ENCODE measurements around the gene ASB7.
A peak's percentile ranks its signal among the peaks of the same experiment; 100 is the strongest.
"Not testable (repeated sequence)": the region's sequence is repeated elsewhere in the genome, so short reads cannot be mapped to it uniquely, and the experiment has no call there.

Gene ASB7

DNA sequence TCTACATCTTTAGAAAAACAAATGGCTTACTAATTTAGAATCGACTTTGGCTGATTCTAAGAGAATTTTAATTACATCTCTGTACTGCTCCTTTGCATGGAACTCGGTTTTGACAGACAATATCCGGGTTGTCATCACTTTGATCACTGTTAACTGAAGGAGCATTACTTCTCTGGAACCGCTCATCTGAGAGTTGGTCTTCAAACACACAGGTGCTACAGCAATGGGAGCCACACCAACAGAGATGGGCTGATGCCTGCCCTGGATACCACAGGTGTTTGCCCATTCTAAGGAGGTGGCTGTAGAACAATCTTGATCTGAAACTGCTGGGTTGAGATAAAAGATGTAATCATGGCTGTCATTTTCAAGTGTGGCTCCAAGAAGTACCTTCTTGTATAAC is 22.0 kb upstream of the ASB7 start:
- ATAC-seq (replicated peaks) = no peak
- DNase-seq = no peak
- Mint-ChIP-seq H3K9me3 (peaks cover 0 to 3% of the 10 kb centered on the region in 2 donors), H3K36me3 (peaks cover 17 to 46% of the 10 kb centered on the region in 2 donors), H3K4me3 (no peak overlapping the region), H3K27ac (no peak overlapping the region), H3K4me1 (peaks cover 7 to 11% of the 10 kb centered on the region in 2 donors), H3K27me3 (no peaks in the 10 kb centered on the region)

DNA sequence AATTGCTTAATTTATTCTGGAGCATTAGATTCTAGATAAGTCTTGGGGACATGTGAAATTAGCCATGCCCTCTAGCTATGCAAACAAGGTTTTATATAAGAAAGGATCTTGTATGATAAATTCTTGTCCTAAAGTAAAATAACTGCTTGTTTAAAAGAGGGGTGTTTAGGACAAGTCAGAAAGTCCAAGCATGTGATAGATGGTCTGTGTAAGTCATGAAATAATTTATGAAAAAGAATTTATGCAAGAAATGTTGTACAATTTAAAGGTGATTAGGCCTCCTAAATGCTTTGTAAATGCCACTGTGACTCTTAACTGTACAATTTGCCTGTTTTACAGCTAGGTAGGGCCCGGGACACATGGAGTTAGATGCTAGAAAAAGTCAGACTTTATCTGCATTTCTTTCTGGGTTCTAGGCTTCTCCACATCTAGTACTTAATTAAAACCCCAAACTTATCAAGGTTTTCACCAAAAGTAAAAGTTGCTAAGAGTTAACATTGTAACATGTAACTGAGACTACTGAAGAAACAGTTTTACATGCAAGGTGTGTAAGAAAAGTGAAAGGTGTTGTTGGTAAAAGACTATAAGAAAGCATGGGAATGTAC is 13.6 kb upstream of the ASB7 start:
- Mint-ChIP-seq H3K4me1 (peaks cover 8 to 9% of the 10 kb centered on the region in 2 donors), H3K27me3 (no peaks in the 10 kb centered on the region), H3K9me3 (peaks cover 0 to 7% of the 10 kb centered on the region in 2 donors), H3K4me3 (no peak overlapping the region), H3K36me3 (peaks cover 26 to 46% of the 10 kb centered on the region in 2 donors), H3K27ac (no peak overlapping the region)
- no peak for ATAC-seq (replicated peaks)
- no peak for DNase-seq

DNA sequence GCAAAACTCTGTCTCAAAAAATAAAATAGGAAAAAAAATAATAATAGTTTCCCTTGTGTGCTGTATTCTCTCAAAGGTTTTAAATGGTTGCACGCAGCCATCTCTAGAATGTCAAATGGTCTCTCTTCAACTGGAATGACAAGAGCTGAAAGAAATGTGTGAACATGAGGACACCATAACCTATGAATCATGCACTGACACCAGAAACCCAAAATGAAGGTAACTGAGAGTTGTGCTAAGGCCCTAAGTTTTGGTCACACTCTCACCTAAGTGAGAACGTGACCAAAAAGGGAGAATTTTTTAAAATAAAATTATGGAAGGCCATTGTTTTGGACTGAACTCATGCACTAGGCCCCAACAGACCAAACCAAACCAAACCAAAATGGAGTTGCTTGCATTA is 11.2 kb upstream of the ASB7 start:
- H3K27ac Mint-ChIP-seq; H3K4me3 Mint-ChIP-seq; H3K27me3 Mint-ChIP-seq; DNase-seq; H3K9me3 Mint-ChIP-seq; ATAC-seq (replicated peaks): not testable (repeated sequence)
- H3K4me1 Mint-ChIP-seq = peaks cover 9 to 22% of the 10 kb centered on the region in 2 donors
- peaks cover 27 to 34% of the 10 kb centered on the region in 2 donors for H3K36me3 Mint-ChIP-seq

DNA sequence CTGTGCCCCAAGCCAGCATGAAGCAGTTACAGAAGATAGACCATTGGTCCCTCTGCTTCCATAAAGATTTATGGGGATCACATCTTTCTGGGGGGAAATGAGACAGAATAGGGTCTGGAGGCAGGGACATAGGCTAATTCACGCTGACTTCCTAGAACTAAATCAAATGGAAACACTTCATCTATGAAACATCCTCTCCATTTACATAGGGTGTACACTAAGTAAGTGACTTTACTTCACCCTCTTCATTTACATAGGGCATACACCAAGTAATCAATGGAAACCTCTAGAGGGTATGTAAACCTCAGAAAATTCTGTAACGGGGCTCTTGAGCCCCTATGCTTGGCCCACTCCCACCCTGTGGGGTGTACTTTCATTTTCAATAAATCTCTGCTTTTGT is 10.6 kb upstream of the ASB7 start:
- H3K36me3 Mint-ChIP-seq = peaks cover 25 to 33% of the 10 kb centered on the region in 2 donors
- H3K27me3 Mint-ChIP-seq = no peaks in the 10 kb centered on the region
- peaks cover 0 to 8% of the 10 kb centered on the region in 2 donors for H3K9me3 Mint-ChIP-seq
- no peak overlapping the region for H3K4me3 Mint-ChIP-seq
- peaks cover 12 to 25% of the 10 kb centered on the region in 2 donors for H3K4me1 Mint-ChIP-seq
- DNase-seq (no peak), ATAC-seq (replicated peaks) (no peak)
- no peak overlapping the region for H3K27ac Mint-ChIP-seq

DNA sequence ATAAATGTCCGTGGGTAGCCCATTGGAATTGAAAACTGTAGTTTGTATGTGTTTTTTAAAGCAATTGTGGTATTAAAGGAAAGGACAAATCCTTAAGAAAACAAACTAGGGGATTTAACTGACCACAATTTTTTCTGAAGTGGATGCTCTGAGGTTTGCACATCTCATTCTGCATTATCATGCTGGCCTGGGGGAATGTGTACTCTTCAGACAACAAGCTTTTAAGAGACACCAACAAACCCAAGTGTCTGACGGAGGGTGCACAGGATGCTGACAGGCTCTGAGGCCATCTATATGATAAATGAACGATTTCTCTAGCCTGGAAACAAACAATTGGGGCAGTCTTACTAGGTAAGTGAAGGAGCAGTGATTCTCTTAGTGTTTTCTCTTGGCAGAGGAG is 9.5 kb upstream of the ASB7 start:
- H3K27me3 Mint-ChIP-seq = no peaks in the 10 kb centered on the region
- no peak for DNase-seq
- H3K9me3 Mint-ChIP-seq = peaks cover 0 to 9% of the 10 kb centered on the region in 2 donors
- peaks cover 19 to 36% of the 10 kb centered on the region in 2 donors for H3K4me1 Mint-ChIP-seq
- H3K36me3 Mint-ChIP-seq = peaks cover 26 to 36% of the 10 kb centered on the region in 2 donors
- H3K27ac Mint-ChIP-seq = peak overlapping the region; percentile 62
- no peak overlapping the region for H3K4me3 Mint-ChIP-seq
- ATAC-seq (replicated peaks) = no peak

DNA sequence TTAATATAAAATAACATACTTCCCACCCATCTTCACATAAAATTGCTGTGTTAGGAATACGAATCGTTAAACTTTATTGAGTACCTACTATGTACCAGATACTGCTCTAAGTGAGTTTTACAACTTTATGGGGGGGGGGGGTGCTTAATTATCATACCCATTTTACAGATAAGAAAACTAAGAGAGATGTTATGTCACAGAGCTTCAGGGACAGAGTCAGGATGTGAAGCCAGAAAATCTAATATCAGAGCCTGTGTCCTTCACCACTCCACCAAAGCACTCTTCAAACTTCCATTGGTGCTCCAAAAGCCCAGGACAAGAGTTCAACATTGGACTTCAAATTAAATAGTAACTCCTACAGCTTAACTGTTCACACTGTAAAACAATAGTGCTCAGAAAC is 9.0 kb upstream of the ASB7 start:
- DNase-seq (no peak), ATAC-seq (replicated peaks) (no peak)
- H3K36me3 Mint-ChIP-seq = peaks cover 25 to 35% of the 10 kb centered on the region in 2 donors
- peaks cover 0 to 8% of the 10 kb centered on the region in 2 donors for H3K9me3 Mint-ChIP-seq
- H3K4me1 Mint-ChIP-seq = peaks cover 21 to 40% of the 10 kb centered on the region in 2 donors
- no peaks in the 10 kb centered on the region for H3K27me3 Mint-ChIP-seq
- H3K27ac Mint-ChIP-seq = no peak overlapping the region
- H3K4me3 Mint-ChIP-seq = no peak overlapping the region

DNA sequence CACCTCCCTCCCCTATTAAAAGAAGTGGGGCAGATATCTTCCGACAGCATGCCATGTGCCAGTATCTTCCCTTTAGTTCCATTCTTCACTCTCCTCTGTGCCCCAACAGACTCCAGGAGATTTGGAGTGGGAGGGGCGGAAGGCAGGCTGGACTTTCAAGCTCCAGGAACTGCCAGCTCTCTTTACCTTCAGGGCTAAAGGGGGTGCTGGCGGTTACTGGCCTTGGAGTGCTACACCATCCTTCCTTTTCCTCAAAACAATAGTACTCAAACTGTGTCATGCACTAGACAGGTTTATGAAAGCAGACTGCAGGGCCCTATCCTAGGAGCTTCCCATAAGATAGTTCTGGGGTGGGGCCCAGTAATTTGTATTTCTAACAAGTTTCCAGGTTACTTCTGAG is 6.4 kb upstream of the ASB7 start:
- no peak for ATAC-seq (replicated peaks)
- H3K9me3 Mint-ChIP-seq = peaks cover 0 to 6% of the 10 kb centered on the region in 2 donors
- H3K4me3 Mint-ChIP-seq = no peak overlapping the region
- H3K27me3 Mint-ChIP-seq = no peaks in the 10 kb centered on the region
- no peak for DNase-seq
- peaks cover 26 to 51% of the 10 kb centered on the region in 2 donors for H3K4me1 Mint-ChIP-seq
- H3K27ac Mint-ChIP-seq = peak overlapping the region; percentile 51
- H3K36me3 Mint-ChIP-seq = peaks cover 15 to 24% of the 10 kb centered on the region in 2 donors

DNA sequence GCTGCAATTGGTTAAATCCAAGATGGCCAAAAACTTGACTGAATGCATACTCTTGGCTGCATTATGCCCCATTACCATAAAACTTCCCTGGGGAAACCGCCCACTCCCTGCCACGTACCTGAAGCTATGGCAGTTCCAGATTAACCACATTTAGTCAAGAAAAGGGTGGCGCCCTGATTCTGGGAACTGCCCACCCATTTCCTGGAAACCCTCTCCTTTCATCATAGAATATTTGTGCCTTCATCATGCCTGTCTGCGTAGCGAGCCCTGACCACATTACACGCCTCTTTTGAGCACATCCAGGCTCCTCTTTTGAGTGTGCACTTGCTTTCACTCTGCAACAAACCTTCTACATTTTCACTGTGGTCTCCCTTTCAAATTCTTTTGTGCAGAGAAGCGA is 5.6 kb upstream of the ASB7 start:
- H3K4me1 Mint-ChIP-seq = peaks cover 24 to 51% of the 10 kb centered on the region in 2 donors
- H3K9me3 Mint-ChIP-seq = peaks cover 0 to 4% of the 10 kb centered on the region in 2 donors
- DNase-seq (peak; percentile 72), ATAC-seq (replicated peaks) (peak; percentile 82 to 86)
- H3K27ac Mint-ChIP-seq = peak overlapping the region; percentile 40
- peaks cover 15 to 21% of the 10 kb centered on the region in 2 donors for H3K36me3 Mint-ChIP-seq
- H3K4me3 Mint-ChIP-seq = peak overlapping the region; percentile 7 to 17
- H3K27me3 Mint-ChIP-seq = no peaks in the 10 kb centered on the region

DNA sequence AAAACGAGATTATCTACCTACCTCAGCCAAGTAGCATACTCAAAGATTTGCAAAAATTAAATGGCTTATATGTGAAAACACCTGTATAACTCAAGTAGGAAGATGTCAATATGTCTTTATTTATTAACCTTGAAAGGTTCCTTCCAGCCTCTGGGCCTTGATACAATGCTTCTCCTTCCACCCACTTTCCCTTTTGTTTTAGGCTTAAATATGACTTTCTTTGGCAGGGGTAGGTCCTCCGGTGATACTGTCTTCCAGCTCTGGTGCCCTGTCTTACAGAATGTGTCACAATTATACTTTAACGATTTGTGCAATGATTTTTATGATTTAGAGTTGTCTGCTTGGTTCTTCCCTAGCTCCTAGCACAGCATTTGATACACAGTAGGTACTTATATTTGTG is 4.5 kb upstream of the ASB7 start:
- H3K4me1 Mint-ChIP-seq = peaks cover 21 to 47% of the 10 kb centered on the region in 2 donors
- H3K36me3 Mint-ChIP-seq = peaks cover 13 to 16% of the 10 kb centered on the region in 2 donors
- peaks cover 0 to 4% of the 10 kb centered on the region in 2 donors for H3K9me3 Mint-ChIP-seq

DNA sequence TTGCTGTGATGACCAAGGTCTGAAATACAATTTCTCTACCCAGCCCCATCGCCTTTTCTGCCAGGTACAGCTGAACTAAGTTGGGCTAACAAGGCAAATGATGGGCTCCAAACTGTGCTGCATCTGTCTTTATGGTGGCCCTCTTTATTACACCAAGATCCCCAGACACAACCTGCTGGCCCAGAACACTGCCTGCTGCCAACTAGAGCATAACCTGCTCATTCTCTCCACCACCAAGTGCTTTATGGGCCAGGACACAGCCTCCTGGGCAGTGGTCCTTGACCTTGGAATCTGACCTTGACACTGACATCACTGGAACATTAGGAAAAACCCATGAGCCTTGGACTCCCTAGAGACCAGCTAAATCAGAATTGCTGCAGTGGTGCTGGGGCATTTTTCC is 3.7 kb upstream of the ASB7 start:
- no peak for ATAC-seq (replicated peaks)
- H3K27me3 Mint-ChIP-seq = no peaks in the 10 kb centered on the region
- peaks cover 13 to 16% of the 10 kb centered on the region in 2 donors for H3K36me3 Mint-ChIP-seq
- H3K27ac Mint-ChIP-seq = peak overlapping the region; percentile 22
- H3K4me1 Mint-ChIP-seq = peaks cover 24 to 51% of the 10 kb centered on the region in 2 donors
- H3K4me3 Mint-ChIP-seq = no peak overlapping the region
- DNase-seq = no peak
- H3K9me3 Mint-ChIP-seq = peaks cover 0 to 4% of the 10 kb centered on the region in 2 donors

More for the DNA sequence above, 4.5 kb upstream of the ASB7 start:
- Mint-ChIP-seq H3K27ac (peak overlapping the region; percentile 32), H3K4me3 (peak overlapping the region in 1 of 2 donors; percentile 27), H3K27me3 (no peaks in the 10 kb centered on the region)
- ATAC-seq (replicated peaks) (no peak), DNase-seq (no peak)

DNA sequence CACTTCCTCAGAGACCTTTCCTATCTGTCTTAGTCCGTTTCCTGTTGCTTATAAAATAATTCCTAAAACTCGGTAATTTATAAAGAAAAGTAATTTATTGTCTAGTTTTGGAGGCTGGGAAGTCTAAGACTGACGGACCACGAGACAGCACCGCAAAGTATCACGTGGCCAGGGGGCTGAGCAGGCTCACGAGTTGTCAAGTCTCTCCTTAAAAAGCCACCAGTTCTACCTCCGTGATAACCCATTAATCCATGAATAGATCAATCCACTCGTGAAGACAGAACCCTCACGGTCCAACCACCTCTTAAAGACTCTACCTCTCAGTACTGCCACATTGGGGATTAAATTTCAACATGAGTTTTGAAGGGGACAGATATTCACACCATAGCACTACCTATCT is 1.2 kb upstream of the ASB7 start:
- no peak overlapping the region for H3K4me3 Mint-ChIP-seq
- peaks cover 21 to 49% of the 10 kb centered on the region in 2 donors for H3K4me1 Mint-ChIP-seq
- H3K27me3 Mint-ChIP-seq = no peaks in the 10 kb centered on the region
- DNase-seq (no peak), ATAC-seq (replicated peaks) (no peak)
- no peak overlapping the region for H3K27ac Mint-ChIP-seq
- H3K36me3 Mint-ChIP-seq = peaks cover 12 to 20% of the 10 kb centered on the region in 2 donors
- H3K9me3 Mint-ChIP-seq = peaks cover 0 to 4% of the 10 kb centered on the region in 2 donors

DNA sequence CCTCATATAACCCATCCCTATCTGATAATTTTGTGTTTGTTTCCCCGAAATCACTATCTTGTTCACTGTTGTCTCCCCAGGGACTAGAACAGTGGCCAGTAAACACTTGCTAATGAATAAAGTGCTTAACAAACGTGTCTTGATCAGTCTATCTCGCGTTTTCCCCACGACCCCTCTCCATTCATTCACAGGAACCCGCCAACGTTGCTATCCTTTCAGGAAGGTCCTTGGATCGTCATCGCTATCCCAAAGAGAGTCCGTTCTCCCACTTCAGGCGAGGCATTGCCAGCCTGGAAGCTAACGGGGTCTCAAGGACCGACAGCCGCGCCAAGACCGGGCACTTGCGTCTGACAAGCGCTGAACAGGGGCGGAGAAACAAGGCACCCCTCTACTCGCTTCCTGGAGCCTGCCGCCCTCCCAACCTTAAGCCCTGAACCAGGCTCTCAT is 749 bp upstream of the ASB7 start:
- Mint-ChIP-seq H3K4me3 (no peak overlapping the region), H3K4me1 (peaks cover 19 to 48% of the 10 kb centered on the region in 2 donors), H3K27ac (no peak overlapping the region), H3K9me3 (peaks cover 0 to 4% of the 10 kb centered on the region in 2 donors), H3K27me3 (no peaks in the 10 kb centered on the region), H3K36me3 (peaks cover 13 to 20% of the 10 kb centered on the region in 2 donors)
- DNase-seq (no peak), ATAC-seq (replicated peaks) (peak; percentile 19 to 20)

DNA sequence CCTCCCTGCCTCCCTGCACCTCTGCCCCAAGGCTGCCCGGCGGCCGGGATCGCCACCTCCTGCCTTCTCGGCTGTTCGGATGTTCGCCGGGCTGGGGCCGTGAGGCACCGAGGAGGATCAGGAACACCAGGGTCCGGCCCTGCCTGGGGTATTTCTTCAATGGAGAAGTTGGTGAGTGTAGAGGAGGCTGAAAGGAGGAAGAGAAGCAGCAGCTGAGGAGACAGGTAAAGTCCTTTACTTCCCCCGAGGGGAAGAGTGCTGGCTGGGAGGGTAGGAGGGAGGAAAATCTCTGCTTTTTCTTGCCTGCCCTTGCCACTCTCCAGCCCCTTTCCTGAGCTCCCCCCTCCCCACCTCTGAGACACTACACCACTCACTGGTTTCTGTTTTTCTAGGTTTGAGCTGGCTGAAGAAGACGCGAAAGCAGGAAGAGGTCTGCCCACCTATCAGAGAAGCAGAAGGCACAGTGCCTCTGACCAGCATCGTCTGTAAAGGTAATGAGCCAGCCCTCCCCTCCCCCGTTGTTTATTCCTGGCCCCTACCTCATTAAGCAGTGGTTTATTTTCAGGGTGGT is 519 bp downstream of the ASB7 start:
- Mint-ChIP-seq H3K27ac (no peak overlapping the region), H3K27me3 (no peaks in the 10 kb centered on the region), H3K9me3 (no peaks in the 10 kb centered on the region), H3K36me3 (peaks cover 13 to 15% of the 10 kb centered on the region in 2 donors), H3K4me1 (peaks cover 16 to 36% of the 10 kb centered on the region in 2 donors), H3K4me3 (no peak overlapping the region)
- DNase-seq = peak; percentile 47
- ATAC-seq (replicated peaks) = peak; percentile 61 to 69

DNA sequence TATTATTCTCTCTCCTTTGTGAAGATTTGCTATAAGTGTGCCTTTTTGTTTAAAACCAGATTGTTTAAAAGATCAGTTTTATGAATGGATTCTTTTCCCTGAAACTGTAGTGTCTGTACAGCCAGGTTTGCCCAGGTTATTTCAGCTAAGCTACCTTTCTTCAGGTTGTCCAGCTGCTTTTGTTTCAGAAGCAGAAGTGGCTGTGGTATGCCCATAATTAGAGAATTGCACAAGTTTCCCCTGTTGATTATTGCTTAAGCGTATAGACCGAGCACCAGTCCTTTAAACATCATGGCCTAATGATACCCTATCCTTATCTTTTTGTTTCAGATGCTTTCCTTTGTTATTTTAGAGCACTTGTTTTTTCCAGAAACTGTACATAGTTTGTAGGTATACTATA is 10.2 kb downstream of the ASB7 start:
- Mint-ChIP-seq H3K27me3 (no peaks in the 10 kb centered on the region), H3K9me3 (no peaks in the 10 kb centered on the region), H3K4me3 (no peak overlapping the region), H3K4me1 (peaks cover 6 to 16% of the 10 kb centered on the region in 2 donors), H3K27ac (no peak overlapping the region), H3K36me3 (peaks cover 29 to 43% of the 10 kb centered on the region in 2 donors)
- DNase-seq (no peak), ATAC-seq (replicated peaks) (no peak)

DNA sequence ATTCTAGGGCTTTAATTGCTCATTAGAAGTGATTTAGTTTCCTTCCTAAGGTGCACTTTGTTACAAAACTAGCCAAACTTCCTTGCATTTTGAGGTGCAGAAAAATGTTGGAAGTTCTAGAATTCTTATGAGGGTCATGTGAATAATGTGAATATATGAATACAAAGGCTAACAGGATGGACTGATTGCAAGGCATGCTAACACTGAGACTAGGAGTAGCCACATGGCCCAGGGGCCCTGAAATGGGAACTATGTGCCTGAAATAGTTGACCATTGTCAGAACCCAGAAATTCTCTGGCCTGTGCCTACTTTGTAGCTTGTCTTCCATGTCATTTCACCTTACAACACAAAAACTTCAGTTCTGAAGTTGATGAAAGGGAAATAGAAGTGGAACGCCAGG is 10.8 kb downstream of the ASB7 start:
- Mint-ChIP-seq H3K36me3 (peaks cover 26 to 44% of the 10 kb centered on the region in 2 donors), H3K9me3 (no peaks in the 10 kb centered on the region), H3K27me3 (no peaks in the 10 kb centered on the region), H3K27ac (no peak overlapping the region), H3K4me1 (peaks cover 4 to 17% of the 10 kb centered on the region in 2 donors), H3K4me3 (no peak overlapping the region)
- DNase-seq = no peak
- no peak for ATAC-seq (replicated peaks)

Measured in stimulated activated naive B cell treated with anti-CD40 and anti-IgM and Interleukin-4, amounts not matched to agents 10 μg/mL and 1 μg/mL and 100 μg/mL, for 72 hours (primary cell).